Thoracic aorta (tissue), 2 donors: ENCODE measurements around the gene RASSF3. TPM values are rescaled to one million over a fixed set of nuclear protein-coding genes. Genes with fewer than 3 reads are reported as not detected.

Source experiments
- ATAC-seq: fragments of 150-250 bp; one replicate; pipeline ENCODE4 v1.8.0; 2017; ENCODE audit warnings: low read depth; ENCODE audit not compliant: insufficient number of reproducible peaks, low FRiP score
- DNase-seq: peaks from one replicate; pipeline ENCODE4 v3.0.0-alpha.2; 2020; ENCODE audit warnings: low spot score
- H3K27ac ChIP-seq, 2 donors: fragments of 200-600 bp; sonication (generic); 1 replicate in 1 of 2; 2 replicates in 1 of 2; pipeline ENCODE4 v1.5.1; 2016; ENCODE audit warnings: mild to moderate bottlenecking in 2 of 2, moderate library complexity in 2 of 2
- H3K27me3 ChIP-seq: fragments of 200-600 bp; sonication (generic); replicated peaks from 2 replicates; pipeline ENCODE4 v1.6.0; 2016; ENCODE audit warnings: mild to moderate bottlenecking; ENCODE audit not compliant: insufficient read depth
- H3K36me3 ChIP-seq: fragments of 200-600 bp; sonication (generic); one replicate; pipeline ENCODE4 v1.5.1; 2016
- H3K4me1 ChIP-seq, 2 donors: fragments of 200-600 bp; sonication (generic); 1 replicate in 1 of 2; 2 replicates in 1 of 2; pipeline versions ENCODE4 v1.5.1 to v1.6.0; 2016; ENCODE audit warnings: low read depth in 2 of 2, mild to moderate bottlenecking in 1 of 2; ENCODE audit not compliant: control insufficient read depth in 1 of 2
- H3K4me3 ChIP-seq: fragments of 200-600 bp; sonication (generic); 2 replicates; pipeline ENCODE4 v1.5.1; 2016; ENCODE audit warnings: mild to moderate bottlenecking
- H3K9me3 ChIP-seq: fragments of 200-600 bp; sonication (generic); 2 replicates; pipeline ENCODE4 v1.5.1; 2016
- total RNA-seq, 2 donors: library from RNA; depleted of rRNA; stranded (reverse); fragments of >200 nt; gene quantifications; one replicate each; pipeline versions ENCODE4 v1.1.0 to v1.2.3, GENCODE V29; 2016
- TF ChIP-seq, protein P1 (sequence below): fragments of 200-600 bp; sonication (generic); IDR thresholded peaks from one replicate; pipeline ENCODE4 v1.5.1; 2019; ENCODE audit warnings: antibody characterized with exemption

Gene RASSF3
- total RNA-seq, 2 donors from 2014 or later = 126 to 149 TPM

DNA sequence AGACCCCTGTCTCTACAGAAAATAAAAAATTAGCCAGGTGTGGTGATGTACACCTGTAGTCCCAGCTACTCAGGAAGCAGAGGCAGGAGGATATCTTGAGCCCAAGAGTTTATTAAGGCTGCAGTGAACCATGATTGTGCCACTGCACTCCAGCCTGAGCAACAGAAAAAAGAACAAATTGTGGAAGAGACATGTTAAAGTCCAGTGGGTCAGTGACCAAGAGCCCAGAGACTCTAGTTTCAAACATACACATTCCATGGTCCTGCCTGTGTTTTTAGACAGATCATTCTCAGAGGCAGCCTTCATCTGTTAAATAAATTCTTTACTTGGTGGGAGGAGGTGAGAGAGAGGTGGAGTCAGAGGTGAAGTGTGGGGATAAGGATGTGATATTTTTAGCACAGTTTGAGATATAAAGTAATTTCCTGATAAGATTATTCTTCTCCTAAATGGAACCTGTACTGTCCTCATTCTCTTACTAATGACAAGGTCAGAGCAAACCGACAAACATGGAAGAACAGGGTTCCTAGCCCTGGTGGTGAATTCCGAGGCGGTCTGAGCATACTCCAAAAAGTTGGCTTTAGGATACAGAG is 48.7 kb downstream of the RASSF3 start:
- peak overlapping the region; percentile 74 to 77 for H3K27ac ChIP-seq
- H3K4me1 ChIP-seq = peaks cover 14 to 94% of the 10 kb centered on the region in 2 donors
- TF ChIP-seq, protein P1, sequence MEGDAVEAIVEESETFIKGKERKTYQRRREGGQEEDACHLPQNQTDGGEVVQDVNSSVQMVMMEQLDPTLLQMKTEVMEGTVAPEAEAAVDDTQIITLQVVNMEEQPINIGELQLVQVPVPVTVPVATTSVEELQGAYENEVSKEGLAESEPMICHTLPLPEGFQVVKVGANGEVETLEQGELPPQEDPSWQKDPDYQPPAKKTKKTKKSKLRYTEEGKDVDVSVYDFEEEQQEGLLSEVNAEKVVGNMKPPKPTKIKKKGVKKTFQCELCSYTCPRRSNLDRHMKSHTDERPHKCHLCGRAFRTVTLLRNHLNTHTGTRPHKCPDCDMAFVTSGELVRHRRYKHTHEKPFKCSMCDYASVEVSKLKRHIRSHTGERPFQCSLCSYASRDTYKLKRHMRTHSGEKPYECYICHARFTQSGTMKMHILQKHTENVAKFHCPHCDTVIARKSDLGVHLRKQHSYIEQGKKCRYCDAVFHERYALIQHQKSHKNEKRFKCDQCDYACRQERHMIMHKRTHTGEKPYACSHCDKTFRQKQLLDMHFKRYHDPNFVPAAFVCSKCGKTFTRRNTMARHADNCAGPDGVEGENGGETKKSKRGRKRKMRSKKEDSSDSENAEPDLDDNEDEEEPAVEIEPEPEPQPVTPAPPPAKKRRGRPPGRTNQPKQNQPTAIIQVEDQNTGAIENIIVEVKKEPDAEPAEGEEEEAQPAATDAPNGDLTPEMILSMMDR = no peak
- H3K36me3 ChIP-seq = no peaks in the 10 kb centered on the region
- ATAC-seq (no peak), DNase-seq (no peak)
- H3K27me3 ChIP-seq = no peaks in the 10 kb centered on the region
- H3K4me3 ChIP-seq = no peak overlapping the region
- no peaks in the 10 kb centered on the region for H3K9me3 ChIP-seq

DNA sequence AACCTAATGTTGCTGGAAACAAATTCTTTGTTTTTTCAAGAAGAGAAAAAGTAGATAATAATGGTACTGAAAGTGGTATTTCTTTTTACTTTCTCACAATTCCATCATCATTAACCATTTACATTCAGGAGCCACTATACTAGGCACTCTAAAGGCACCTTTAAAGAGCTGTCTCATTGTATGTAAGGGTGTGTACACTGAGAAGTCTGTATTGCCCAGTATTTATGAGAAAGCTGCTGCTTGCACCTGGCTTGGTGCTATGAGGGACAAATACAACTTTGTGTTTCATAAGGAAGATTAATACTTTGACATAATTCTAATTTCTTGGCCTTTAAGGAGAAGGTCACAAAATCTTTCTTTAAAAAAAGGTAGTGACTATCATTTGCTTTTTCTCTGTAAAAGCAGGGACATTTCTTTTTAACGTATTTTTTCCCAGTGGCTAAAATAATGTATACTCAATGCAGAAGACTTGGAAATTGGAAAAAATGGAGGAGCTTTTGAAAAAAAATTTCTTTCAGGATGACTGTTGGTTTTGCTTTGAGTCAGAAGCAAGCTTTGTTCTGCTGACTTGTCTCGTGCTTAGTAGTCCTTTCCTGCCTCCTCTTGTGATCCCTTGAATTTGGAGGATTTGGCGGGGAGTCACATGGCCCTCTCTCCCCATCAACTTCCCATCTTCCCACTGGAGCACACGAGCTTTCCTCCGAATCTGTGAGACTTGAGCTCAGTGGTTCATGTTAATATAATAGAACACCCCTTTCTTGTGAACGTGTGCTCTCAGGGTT is 50.1 kb downstream of the RASSF3 start:
- Histone ChIP-seq H3K27ac (peak overlapping the region; percentile 19 to 58), H3K9me3 (no peaks in the 10 kb centered on the region)

DNA sequence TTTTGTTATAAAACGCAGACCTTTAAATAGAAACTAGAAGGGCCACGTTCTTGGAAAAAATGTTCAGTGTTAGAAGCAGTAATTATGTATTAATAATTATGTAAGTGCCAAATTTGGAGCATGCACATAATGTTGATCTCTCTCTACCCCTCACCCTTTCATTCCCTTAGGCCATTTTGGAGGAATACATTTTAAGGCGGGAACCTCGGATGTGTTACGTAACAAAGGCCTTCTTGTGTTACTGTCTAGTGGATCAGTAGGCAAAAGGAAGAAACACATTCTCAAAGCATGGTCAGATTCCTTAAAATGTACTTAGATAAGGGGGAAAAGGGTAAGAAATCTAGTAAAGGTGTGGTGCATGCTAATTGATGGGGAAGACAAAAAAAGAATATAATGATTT is 52.7 kb downstream of the RASSF3 start:
- TF ChIP-seq, protein P1 = no peak
- Histone ChIP-seq H3K27me3 (no peaks in the 10 kb centered on the region), H3K4me3 (no peak overlapping the region), H3K4me1 (peaks cover 26 to 98% of the 10 kb centered on the region in 2 donors), H3K9me3 (no peaks in the 10 kb centered on the region), H3K27ac (peak overlapping the region; percentile 34 to 54), H3K36me3 (no peaks in the 10 kb centered on the region)
- no peak for DNase-seq
- no peak for ATAC-seq

More for the DNA sequence above, 50.1 kb downstream of the RASSF3 start:
- ATAC-seq (no peak), DNase-seq (no peak)
- H3K4me1 ChIP-seq = peaks cover 16 to 98% of the 10 kb centered on the region in 2 donors
- TF ChIP-seq, protein P1 = no peak
- H3K4me3 ChIP-seq = no peak overlapping the region
- no peaks in the 10 kb centered on the region for H3K27me3 ChIP-seq
- H3K36me3 ChIP-seq = no peaks in the 10 kb centered on the region

DNA sequence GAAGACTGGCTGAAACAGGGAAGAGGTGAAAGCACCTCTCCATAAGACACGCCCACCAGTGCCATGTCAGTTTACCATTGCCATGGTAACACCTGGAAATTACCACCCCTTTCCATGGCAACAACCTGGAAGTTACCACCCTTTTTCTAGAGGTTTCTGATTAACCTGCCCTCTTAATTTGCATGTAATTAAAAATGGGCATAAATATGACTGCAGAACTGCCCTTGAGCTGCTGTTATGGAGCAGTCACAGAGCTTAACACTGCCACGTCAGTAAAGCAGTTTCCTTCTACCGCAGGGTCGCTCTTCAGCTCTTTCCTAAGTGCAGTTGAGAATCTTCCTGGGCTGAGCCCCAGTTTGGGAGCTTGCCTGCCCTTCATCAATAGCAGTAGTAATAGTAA is 55.2 kb downstream of the RASSF3 start:
- Histone ChIP-seq H3K4me1 (peaks cover 31 to 98% of the 10 kb centered on the region in 2 donors), H3K9me3 (no peaks in the 10 kb centered on the region), H3K4me3 (peak overlapping the region; percentile 39), H3K36me3 (no peaks in the 10 kb centered on the region), H3K27ac (peak overlapping the region; percentile 52 to 92), H3K27me3 (no peaks in the 10 kb centered on the region)
- TF ChIP-seq, protein P1 = no peak
- DNase-seq (no peak), ATAC-seq (no peak)

DNA sequence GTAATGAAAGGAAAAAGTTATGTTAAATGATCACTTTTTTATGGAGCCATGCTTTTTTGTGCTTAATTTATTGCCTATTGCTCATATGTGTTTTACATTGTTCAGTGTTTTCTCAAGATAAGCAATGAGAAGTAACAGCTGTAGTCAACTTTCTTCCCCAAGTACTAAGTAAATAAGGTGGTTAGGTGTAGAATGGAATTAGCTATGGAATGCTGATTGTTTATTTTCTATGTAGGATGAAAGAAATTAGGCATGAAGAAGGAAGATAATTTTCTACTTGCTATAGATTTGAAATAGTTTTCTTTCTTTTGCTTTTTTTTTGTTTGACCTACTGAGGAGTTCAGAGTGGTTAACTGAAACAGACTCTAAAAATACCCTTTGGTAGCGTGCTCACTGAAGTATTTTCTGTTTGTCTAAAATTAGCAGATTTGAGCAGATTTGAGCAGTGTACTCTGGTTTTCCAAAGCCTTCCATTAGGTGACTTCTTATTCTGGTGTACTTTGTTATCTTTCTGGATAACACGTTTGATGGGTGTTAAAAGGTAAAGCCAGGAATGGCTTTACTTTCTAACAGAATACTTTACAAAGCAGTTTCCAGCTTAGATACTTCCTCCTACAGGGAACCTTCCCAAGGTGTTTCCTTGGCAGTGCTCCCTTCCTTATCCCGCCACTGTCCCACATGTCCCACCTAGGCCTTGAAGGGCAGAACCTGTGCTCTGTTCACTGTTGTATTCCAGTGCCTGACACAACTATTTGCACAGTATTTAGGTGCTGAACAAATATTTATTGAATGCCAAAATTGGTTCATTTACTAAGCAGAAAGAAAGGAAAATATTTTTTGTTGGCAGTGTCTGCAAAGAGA is 56.0 kb downstream of the RASSF3 start:
- TF ChIP-seq, protein P1 = no peak
- Histone ChIP-seq H3K4me1 (peaks cover 39 to 98% of the 10 kb centered on the region in 2 donors), H3K9me3 (no peaks in the 10 kb centered on the region), H3K36me3 (no peaks in the 10 kb centered on the region), H3K27me3 (no peaks in the 10 kb centered on the region), H3K27ac (peak overlapping the region; percentile 52 to 92), H3K4me3 (peak overlapping the region; percentile 39)
- no peak for DNase-seq
- ATAC-seq = no peak
